HG03378 (cell line): ENCODE data around the gene KIF6.

Source experiments
- ATAC-seq: cut with Tn5 transposase; IDR thresholded peaks from one replicate; pipeline ENCODE4 v1.9.1; 2021; ENCODE audit warnings: mild to moderate bottlenecking, moderate library complexity; ENCODE audit not compliant: unreplicated experiment

The KIF6 gene

DNA sequence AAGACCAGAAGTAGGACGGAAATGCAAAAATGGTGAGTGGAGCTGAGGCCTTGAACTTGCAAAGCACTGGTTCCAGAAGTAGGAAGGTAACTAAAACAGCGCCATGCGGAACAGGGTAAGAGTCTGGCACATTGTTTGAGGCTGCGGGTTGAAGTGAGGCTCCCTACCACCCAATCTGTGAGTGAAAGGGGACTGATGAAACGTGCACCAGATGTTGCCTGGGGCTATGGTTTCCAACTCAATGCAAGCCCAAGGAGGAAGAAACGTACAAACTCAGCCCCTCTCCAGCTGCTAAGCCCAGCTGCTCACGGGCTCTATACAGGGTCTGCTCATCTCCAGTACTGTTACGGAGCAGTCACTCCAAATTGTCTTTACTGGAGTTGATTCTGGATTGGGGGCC lies 334.0 kb downstream of the KIF6 start:
- no peak for ATAC-seq

GRCh38 chr6:39389484-39389767 lies 335.8 kb downstream of the KIF6 start:
- no peak for ATAC-seq

DNA sequence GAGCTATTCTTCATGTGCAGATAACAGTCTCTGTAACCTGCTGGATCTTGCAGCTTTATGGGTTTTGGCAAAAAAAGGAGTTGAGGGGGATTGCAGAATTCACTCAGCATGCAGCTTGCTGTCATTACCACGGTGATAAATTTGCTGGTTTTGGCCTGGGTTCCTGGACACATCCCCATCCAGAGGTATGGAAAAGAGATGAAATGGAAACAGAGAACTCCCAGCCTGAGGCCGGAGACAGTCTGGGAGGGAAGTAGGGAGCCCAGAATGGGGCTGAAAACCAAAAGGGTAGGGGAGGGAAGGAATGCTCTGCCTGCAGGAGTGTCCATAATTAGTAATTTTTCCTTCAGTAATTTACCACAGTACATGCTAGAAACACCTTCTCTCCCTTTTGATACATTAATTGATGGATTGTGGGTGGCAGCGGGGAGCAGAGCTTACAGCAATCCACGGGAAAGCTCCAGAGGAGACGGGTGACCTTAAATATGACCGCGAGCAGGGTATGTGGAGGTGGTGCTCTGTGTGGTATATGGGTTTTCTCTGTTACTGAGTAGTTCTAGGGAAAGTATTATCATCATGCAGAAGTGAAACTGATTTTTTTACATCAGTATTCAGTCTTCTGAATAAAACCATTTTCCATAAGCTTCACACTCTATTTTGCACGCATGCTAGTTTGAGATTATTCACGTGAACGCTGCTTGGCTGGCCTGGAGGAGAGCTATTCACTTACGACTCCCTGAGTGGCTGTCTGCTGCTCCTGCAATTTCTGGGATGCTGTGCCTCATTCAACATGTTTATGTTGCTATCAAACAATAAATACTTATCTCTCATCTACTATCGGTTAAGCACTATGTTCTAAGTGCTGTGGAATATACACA lies 336.4 kb downstream of the KIF6 start:
- no peak for ATAC-seq

DNA sequence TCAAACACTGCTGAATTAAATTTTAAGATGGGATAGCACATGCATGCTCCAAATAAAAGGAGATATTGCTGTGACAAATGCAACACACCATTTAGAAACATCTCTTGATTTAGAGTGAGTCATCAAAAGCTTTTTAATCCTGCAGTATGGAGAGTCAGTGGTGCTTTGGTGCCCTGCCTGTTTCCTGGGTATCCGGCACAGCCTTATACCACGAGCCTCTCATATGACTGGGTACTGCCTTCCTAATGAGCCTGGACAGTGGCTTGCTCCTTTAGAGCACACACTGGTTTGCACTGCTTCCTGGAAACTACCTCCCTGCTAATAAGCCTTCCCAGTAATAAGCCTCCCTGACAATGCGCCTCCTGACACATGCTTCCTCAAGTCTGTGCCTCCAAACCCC lies 337.4 kb downstream of the KIF6 start:
- no peak for ATAC-seq

- no peak for ATAC-seq
These were observed 338.7 kb downstream of the KIF6 start for GRCh38 chr6:39386487-39386886.

- ATAC-seq: no peak
These were observed 343.6 kb downstream of the KIF6 start for GRCh38 chr6:39381550-39382140.

- ATAC-seq: no peak
These were observed 344.2 kb downstream of the KIF6 start for GRCh38 chr6:39380837-39381549.

DNA sequence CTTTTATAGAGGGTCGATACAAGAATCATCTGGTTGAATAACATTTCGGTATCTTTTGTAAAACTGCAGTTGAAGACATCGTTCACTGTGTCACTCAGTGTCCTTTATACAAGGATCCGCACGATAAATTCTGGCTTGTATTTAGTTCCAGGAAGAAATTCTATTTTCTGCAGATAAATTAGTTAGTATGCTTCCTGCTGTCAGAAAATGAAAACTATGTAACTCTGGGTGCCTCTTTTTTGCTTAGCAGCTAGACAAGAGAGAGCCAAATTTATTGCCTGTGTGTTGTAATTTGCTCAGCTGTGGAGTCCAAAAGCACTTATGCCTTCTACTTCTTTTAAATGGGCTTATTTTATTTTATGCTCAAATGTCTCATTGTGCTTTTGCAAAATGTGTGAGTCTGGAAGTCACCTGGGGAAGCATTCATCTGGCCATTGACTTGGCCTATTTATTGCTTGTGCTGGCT lies 346.2 kb downstream of the KIF6 start:
- no peak for ATAC-seq

GRCh38 chr6:39378175-39378959 lies 346.8 kb downstream of the KIF6 start:
- no peak for ATAC-seq

DNA sequence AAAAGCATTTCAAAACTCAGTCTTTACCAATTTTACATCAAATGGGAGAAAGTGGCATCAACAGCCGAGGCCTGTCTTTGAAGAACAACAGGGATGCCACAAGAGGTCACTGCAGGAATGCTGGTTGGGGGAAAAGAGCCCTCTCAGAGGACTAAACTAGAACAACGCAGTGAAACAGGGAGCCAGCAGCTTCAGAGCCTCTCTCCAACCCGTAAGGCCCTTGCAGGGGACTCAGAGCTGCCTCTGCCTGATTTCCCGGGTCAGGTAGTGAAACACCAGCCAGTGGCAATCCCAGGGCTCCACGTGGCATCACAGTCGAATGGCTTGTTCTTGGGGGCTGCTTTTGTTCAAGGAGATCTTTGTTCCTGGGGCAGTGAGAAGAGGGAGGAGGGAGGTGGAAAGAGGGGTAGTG lies 347.7 kb downstream of the KIF6 start:
- no peak for ATAC-seq

DNA sequence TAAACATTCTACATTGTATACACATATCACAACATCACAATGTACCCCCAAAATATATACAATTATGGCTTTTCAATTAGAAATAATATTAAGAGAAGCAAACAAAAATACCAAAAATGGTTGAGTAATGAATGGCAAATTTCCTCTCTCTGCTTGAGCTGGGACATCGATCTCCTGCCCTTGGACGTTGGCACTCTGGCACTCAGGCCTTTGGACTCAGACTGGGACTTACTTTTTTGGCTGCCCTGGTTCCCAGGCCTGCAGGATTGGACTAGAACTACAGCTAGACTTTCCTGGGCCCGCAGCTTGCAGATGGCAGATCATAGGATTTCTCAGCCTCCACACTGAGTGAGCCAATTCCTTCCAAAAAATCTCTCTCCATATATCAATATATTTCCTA lies 349.8 kb downstream of the KIF6 start:
- no peak for ATAC-seq

DNA sequence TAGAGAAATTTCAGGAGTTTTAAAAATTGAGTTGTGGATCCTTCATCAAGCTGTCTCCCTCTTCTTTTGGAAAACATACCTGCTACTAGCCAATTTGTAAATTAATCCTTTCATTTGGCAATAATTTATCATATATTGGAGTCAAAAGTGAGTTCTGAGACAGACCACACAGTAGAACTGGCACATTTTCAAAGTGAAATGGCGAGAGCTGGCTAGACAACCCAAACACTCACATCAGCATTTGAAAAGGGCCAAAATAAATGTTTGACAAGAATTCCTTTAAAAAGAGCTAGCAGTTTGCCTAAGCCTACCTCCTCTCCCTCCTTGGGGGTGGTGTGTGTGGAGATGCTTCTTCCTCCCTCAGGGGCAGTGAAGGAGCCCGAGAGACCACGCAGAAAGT lies 354.8 kb downstream of the KIF6 start:
- no peak for ATAC-seq

DNA sequence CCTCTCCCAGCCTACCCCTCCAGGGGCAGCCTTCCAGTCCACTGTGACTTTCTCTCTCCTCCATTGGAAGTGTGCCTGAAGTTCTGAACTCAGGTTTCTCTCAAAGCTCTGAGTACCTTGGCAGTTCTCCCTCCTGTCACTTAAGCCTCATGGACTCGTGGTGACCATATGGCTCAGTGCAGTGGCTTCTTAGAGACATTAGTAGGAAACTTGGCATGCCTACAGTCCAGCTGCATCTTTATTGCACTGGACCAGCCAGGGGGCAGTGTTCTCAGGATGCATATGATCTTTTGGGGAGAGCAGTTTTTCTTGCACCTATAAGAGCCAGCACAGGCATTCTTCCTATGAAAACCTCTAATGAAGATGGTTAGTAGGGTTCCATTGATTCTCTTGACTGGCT lies 355.2 kb downstream of the KIF6 start:
- no peak for ATAC-seq

DNA sequence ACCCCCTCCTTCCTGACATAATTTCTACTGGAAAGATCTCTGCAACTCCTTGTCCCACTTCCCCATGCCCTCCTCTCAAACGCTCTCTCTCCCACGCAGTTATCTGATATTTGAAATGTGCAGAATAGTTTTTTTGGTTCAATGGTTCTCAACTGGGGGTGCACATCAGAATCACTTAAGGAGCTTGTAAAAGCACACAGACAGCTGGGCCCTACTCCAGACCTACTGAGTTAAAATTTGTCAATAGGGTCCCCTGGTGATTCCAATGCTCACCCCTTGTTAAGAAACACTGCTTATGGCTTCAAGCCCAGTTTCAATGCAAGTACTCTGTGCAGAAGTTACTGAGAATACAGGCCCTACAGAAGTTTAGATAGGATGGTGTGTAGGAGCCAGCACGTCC lies 357.5 kb downstream of the KIF6 start:
- no peak for ATAC-seq

GRCh38 chr6:39366931-39367618 lies 358.1 kb downstream of the KIF6 start:
- no peak for ATAC-seq

GRCh38 chr6:39365281-39366074 lies 359.7 kb downstream of the KIF6 start:
- no peak for ATAC-seq

DNA sequence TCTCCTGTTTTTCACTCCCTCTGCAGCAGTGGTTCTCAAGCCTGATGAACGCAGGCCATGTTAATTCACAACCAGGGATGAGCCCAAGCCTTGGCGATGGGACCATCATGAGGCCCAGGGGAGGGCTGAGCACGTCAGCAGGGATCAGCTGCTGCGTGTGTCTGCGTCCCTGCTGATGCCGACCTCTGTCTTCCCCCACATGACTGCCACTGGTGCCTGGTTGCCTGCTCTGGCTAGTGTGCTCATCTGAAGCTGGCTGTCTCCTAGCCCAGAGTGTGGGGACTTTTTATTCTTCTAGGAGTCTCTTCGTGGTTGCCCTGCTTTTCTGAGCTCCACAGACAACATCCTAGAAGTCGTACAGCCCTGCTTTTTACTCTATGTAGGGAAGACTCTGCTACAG lies 361.9 kb downstream of the KIF6 start:
- no peak for ATAC-seq

DNA sequence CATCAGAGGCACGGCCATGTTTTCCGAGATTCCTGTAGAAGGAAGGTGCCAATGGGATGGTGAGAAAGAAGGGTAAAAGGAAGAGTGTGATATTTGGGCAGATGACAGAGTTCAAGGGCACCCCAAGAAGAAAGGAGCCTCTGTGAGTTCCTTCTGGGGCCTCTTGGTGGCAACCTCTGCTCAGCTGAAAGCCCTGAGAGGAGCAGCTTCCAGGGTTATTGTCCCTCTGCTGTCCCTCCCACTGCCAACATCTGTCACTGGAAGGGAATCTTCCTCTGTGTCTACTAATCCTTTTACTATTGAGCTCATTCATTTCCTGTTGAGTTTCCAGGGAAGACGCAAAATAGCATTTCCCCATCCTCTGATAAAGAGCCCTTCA lies 362.7 kb downstream of the KIF6 start:
- no peak for ATAC-seq

DNA sequence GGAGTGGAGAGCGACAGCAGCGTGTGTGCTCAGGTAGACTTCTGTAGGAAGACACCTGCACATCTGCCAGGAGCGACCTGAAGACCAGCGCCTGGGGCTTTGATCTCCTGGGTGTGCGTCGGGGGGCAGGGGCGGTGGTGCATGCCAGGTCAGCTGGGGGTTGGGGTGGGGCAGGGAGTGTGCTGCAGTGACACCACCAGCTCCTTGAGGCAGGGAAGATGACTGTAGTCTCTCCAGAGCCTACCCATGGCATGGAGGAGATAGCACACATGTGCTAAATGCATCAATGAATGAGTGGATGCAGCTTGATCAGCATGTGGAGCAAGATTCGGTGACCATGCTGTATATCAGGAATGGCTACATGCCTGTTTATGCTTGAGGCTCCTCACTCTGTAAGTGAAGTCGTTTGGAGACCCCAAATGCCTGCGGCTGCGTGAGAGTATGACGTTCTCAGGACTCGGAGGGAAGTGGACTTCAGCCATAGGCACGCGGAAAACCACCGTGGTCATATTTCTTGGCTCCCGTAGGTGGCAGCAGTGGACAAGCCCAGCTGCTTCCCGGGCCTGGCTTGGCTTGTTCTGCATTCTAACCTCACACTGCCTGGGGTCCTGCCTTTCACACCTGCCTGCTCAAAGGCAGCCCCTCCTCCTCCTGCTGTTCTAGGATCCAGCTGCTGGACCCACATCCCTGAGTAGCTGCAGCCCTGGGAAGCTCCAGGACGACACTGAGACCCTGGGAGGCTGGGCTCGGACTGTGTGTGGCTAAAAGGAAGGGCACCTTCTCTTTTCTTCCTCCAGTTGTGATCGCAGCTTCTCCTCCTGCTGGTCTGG lies 363.3 kb downstream of the KIF6 start:
- no peak for ATAC-seq
